GM18873 (cell line): ENCODE data around the gene OPTC.

ENCODE experiments used
- ATAC-seq: cut with Tn5 transposase; IDR thresholded peaks from one replicate; pipeline ENCODE4 v1.9.1; 2021; ENCODE audit warnings: mild to moderate bottlenecking, moderate library complexity, moderate number of reproducible peaks; ENCODE audit not compliant: unreplicated experiment, low FRiP score

Gene OPTC

DNA sequence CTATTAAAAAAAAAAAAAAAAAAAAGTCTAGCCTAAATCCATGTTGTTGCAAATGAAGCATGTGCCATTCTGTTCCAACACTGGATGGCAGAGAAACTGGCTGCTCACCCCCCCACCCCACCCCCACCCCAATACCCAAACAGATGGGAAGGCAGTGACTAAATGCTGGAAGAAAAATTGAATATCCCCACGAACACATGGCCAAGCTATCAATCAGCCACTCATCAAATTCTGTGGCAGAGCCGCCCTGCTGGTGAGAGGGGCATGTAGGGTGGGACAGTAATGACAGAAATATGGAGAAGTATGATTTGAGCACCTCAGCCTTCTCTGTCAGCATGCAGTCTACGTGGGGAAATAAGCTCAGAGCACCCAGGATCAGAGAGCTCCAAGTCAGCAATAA is 34.1 kb downstream of the OPTC start:
- no peak for ATAC-seq

DNA sequence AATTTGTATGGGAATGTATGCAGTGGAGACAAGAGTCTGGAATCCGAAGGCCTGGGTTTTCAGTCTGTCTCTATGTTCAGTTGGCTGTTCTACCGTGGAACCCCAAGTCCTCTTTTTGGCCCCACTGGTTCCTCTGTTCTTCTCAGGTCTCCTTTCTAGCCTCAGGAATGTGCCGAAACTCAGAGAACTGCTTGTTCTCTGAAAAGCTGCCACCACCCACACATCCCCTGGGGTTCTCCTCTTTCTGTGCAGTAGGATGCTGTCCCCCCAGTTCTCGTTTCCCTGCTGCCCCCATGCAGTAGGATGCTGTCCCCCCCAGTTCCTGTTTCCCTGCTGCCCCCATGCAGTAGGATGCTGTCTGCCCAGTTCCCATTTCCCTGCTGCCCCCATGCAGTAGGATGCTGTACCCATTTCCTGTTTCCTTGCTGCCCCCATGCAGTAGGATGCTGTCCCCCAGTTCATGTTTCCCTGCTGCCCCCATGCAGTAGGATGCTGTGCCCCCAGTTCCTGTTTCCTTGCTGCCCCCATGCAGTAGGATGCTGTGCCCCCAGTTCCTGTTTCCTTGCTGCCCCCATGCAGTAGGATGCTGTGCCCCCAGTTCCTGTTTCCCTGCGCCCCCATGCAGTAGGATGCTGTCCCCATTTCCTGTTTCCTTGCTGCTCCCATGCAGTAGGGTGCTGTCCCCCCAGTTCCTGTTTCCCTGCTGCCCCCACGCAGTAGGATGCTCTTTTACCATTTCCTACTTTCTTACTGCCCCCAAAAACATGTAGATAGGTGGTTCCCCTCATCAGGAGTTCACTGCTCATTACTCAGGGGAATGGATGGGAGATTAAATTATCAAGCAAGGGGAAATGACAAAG is 35.3 kb downstream of the OPTC start:
- ATAC-seq: no peak

DNA sequence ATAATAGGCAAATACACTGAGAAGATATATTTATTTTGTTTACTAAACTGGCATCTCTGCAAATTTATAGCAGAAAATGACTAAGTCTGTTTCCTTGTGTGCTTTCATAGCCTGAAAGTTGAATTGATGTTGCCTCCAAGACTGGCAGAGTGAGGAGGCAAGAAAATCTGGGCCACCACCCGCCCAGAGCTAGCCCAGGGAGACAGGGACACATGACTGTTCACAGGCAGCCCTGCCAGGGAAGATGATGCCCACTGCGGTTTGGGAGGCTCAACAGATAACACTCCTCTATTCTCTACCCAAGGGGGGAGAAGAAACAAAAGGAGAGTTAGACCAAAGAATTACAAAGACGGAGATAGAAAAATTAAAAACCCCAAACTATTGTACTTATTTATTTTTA is 37.1 kb downstream of the OPTC start:
- ATAC-seq: no peak

DNA sequence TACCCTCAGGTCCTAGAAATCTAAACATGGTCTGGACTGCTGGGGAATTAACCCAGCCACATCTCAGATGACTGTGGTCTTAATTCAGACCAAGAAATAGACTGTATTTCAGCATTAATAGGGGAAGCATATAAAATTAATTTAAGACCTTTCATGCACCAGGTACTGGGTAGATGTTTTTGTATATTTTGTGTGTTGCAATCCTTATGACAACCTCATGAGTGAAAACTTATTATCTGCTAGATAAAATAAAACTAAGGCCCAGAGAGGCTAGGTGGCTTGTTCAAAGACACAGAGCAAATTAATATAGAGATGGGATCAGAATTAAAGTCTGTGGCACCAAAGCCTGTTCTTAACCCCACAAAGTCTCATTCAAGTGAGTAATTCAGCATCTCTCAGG is 40.1 kb downstream of the OPTC start:
- ATAC-seq: no peak

DNA sequence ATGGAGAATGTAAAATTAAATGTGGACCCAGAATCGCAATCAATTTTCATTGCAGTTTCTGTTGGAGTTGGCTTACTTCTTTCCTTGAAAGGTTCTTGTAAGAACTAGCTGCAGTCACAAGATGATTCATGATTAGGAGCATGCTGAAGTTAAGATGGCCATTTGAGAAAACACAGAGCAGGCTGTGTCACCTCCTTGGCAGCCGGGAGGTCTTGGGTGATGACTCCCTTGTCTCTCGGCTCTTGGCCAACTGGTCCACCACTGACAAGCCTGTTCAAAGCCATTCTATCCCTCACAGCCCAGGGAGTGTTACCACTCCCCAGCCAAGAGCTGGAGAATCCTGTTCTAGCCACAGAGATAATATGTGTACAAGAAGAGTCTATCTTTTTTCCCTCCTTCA is 40.6 kb downstream of the OPTC start:
- no peak for ATAC-seq

DNA sequence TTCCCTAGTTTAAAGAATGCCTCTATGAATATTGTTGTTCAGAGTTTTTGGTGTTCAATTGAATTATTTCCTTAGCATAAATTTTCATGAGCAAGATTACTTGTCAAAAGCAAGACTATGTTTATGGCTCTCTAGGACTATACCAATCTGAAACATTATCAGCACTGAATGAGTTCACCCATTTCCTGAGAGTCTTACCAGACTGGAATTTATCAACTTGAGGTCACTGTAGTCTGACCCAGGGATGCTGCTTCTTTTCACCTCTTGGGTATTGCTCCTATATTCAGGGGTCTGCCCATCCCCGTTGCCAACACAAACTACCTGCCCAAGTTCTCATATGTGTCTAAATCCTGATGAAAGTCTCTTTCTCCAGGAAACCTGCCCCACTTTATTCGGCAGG is 42.6 kb downstream of the OPTC start:
- no peak for ATAC-seq

DNA sequence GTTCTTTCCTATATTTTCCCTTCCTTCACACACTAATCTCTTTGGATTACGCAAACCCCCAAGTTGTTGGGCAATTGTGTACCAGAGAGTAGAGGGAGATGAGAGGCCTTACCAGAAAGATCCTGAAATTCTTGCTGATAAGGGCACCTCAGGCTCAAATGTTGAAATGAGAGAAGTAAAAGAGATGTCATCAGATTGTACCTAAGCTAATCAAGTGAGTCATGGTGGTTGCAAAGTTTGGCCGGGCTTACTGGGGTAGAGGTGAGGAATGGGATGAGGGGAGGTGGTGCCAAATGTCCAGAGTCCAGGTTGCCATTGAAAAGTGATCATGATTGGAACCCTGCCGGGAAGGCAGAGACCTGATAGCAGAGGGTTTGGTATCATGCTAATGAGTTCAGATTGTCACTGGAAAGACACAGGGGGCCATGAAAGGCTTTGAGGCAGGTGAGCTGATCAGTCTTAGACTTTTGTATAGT is 43.1 kb downstream of the OPTC start:
- ATAC-seq: no peak

DNA sequence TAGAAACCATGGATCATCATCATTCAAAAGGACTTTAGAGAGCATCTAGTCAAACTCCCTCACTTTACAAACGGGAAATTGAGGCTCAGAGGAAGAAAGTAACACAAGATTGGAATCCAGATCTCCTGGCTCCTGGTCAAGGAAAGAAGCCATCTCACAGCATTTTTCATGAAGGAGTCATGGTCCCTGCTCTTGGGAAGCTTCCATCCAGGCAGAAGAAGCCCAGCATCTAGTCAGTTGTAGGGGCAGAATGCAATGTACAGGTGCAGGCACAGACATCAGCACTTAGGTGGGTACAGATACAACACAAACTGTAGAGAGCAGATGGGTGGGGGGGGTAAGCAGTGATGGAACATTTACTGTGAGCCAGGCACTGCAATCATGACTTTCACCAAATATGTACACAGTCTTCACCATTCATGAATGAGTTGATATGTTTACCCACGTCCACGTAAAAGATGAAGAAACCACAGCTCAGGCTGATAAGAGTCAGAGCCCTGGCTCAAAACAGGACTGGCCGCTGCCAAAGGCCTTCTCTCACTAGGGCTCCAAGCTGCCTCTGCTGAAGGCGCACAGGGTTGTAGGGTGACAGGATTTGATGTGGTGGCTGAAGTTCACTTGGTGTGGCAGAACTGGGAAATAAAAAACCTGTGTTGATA is 44.0 kb downstream of the OPTC start:
- no peak for ATAC-seq

DNA sequence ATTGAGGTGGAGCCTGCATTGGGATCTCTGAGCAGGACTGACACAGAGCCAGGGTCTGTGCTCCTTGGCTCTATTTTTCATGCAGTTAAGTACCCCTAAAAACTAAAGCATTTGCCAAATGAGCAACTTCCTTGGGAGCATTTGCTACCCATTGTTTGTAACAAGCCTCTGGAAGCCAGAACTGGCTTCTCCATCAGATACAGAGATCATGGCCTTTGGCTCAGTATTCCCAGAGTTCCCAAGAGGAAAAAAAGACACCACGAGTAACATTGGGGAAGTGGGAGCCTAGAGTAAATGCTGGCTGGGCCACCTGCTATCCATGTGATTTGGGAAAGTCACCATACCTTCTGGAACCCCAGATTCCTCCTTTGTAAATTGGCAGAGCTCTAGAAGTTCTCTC is 44.8 kb downstream of the OPTC start:
- ATAC-seq: no peak

DNA sequence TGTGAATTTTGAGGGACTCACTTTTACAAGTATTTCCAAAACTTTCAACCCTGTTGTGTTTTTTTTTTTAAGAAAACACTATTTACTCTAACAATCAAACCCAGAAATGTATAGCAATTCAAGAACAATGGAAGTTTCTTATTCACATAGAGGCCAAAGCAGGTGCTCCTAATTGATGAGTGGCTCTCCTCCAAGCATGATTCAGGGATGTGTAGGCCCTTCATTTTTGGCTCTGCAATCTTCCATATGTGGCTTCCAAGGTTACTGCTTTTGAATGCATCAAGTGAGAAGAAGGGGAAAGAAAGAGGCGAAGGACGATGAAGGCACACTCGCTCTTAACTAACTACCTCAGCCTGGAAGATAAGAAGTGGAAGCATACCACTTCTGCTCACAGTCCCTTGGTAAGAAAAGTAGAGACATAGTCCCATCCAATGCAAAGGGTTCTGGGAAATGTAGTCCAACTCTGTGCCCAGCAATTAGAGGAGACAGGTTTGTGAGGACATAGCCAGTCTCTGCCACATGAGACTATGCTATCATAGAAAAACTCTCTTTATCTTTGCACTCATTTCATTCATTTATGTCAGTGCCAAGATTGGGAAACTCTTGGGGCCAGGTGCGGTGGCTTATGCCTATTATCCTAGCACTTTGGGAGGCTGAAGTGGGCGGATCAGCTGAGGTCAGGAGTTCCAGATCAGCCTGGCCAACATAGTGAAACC is 46.0 kb downstream of the OPTC start:
- ATAC-seq: no peak

DNA sequence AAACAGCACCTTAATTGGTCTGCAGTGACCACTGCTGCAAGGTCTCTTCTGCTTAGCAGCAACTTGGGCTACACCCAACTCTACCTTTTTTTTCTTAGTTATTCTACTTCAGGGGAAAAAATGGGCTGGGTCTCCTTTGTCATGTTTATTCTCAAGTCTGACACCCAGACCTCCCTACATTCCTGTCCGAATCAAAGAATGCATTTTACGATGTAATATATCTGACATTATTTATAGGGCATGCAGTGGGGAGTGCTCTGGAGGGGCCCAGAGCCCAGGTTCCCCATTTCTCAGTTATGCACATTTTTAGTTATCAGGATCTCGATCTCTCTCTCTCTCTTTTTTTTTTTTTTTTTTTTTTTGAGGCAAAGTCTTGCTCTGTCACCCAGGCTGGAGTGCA is 50.5 kb downstream of the OPTC start:
- ATAC-seq: no peak

DNA sequence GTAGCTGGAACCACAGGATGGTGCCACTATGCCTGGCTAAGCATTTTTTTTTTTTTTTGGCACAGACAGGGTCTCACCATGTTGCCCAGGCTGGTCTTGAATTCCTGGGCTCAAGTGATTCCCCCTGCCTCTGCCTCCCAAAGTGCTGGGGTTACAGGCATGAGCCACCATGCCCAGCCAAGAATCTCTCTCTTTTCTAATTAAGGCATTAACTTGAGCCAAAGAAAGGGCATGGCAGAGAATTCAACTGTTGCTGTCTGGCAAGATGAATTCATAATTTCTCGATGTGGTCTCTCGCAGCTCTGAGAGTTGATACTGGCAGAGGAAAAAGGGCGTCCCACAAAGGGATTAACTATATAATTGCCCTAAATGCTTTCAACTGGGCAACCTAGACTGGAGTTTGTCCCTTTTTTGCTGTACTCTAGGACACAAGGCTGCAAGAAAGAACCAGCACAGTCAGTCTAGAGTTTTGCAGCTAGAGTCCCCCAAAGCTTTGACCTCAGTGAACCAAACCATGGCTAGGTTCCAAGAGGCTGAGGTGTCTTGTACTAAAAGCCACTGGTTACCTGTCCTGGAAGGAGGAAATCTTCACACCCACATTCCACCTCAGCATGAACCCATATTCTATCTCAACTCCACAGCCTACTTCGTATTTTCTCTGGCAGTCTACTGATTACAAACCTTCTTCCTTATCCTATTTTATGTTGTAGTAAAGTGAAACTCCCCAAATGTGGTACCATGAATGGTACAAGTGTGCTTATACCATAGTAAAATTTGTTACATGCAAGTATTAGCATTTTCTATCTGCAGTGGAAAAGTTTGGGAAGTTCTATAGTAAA is 51.2 kb downstream of the OPTC start:
- ATAC-seq: no peak

DNA sequence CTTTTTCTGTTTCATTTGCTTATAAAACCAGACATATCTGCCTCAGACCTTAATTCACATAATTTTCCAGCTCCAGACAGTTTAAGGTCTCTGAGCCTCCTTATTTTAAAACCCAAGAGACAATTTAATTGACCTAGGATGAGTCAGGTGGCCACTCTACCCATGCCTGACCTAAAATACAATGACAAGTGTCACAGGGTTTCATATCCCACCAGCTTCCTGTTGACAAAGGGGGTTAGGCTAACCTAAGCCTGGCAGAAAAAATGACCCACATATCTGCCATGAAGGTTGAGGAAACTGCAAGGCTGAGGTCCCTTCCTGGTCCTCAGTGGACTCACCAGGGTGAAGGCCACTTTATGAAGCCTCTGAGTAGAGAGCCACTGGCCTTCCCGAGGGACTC is 52.3 kb downstream of the OPTC start:
- ATAC-seq: no peak

DNA sequence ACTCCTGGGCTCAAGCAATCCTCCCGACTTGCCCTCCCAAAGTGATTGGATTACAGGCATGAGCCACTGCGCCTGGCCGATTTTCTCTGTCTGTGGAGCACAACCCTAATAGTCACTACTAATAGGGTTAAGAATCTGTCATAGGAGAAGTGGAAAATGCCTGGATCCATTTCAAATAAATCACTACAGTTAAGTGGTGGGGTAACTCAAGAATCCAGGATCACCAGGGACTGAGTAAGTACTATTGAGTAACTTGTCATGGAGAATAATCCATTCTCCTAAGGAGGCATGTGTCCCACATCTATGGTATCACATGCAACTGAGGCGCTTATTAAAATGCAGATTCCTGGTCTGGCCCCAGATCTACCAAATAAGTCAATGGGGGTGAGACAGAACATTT is 53.2 kb downstream of the OPTC start:
- no peak for ATAC-seq

DNA sequence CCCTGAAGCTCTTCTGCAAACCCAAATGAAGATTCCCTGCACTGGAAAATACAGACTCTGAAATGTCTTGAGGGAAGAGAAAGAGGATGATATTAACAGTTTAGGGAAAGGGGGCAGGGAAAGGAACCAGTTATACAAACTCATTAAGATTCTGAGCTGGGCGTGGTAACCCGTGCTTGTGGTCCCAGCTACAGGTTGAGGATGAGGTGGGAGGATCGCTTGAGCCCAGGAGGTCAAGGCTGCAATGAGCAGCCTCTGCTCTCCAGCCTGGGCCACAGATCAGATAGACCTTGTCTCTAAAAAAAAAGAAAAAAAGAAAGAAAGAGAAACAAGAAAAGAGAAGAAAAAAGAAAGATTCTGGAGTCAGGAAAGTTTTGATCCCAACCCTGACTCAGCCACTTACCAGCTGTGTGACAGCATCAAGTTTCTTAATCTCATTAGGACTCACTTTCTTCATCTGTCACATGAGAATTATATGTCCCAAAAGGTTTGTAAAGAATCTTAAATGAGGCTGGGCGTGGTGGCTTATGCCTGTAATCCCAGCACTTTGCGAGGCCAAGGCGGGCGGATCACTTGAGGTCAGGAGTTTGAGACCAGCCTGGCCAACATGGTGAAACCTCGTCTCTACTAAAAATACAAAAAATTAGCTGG is 53.9 kb downstream of the OPTC start:
- no peak for ATAC-seq

DNA sequence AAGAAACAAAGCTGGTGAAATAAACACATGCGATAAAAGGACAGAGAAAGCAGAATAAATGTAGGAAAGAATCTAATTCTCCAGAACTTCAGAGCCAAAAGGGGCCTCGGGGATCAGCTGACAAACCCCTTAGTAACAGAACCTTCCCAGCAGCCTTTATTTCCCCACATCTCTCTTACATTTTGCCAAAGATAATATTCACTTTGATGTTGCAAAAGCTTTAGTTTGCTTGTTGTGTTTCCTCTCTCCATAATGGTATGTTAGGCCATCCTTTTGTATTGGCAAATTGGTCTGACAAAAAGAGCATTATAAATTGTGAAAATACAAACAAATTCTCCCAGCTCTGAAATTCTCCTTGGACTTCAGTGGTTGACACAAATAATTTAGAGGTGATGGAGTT is 54.9 kb downstream of the OPTC start:
- no peak for ATAC-seq

DNA sequence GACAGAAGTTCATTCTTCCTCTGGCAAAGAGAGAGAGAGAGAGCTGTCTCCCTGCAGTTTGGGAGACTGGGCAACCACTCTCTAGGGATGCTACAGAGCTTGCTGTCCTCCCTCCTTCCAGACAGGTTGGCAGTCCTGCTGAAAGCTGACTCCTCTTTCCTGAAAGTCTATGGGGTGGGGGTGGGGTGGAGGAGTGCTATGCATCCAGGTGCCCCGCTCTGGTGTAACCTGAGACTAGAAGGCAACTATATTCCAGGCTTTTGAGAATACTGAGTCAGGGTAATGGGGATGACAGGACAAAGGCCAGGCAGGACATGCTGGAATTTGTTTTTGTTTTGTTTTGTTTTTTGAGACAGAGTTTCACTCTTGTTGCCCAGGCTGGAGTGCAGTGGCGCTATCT is 55.4 kb downstream of the OPTC start:
- ATAC-seq: no peak

DNA sequence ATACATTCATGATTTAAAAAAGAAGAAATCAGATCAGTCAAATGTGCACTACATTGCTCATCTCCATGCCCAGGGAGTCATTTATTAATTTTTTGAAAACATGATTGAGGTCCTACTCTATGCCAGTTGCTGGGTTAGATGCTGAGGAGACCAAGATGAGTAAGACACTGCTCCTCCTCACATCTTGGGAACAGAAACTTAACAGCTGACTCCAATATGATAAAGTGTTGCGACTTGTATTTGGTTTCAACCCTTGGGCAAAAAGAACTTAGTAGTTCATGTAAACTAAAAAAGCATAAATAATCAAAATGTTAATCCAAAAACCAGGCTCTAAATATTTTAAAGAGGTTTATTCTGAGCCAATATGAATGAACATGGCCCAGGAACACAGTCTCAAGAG is 56.9 kb downstream of the OPTC start:
- no peak for ATAC-seq

DNA sequence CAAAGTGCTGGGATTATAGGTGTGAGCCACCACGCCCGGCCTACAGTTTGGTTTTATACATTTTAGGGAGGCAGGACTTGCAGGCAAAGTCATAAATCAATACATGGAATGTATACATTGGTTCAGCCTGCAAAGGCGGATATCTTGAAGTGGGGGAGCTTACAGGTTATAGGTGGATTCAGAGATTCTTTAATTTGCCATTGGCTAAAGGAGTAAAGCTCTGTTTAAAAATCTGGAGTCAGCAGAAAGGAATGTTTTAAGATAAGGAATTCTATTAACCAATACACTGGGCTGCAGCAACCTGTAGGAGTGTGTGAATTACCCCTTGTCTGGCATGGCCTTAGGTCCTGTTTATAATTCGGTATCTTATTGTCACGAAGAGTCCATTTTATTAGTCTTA is 57.6 kb downstream of the OPTC start:
- no peak for ATAC-seq

DNA sequence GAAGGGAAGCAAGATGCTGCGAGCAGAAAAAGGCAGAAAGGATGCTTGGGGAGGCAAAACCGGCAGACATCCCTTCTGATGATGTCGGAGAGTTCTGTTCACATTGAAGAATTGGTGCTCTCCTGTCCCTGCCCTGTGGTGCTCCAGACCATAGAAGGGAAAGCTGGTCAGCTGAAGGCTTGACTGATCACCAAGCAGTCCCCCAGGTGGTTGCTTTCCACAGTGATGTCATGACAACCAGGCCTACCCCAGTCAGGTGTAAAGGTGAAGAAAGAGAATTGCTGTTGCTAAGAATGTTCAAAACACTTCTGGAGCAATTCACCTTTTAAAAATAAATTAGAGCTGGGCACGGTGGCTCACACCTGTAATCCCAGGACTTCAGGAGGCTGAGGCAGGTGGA is 59.5 kb downstream of the OPTC start:
- ATAC-seq: no peak
